NCI-H2081 (cell line): ENCODE results near the gene NR2F1.

Experiments used
- DNase-seq, 2 experiments: peaks; one replicate each; lab custom pipeline; 2025; lab: John Stamatoyannopoulos, UW

NR2F1 gene

GRCh38 chr5:93603793-93604643 lies 21.0 kb downstream of the NR2F1 start:
- DNase-seq, result no peak

- no peak for DNase-seq
Observed at GRCh38 chr5:93604644-93605515, 21.9 kb downstream of the NR2F1 start.

- DNase-seq, result no peak
Observed at GRCh38 chr5:93606382-93606752, 23.3 kb downstream of the NR2F1 start.

- peak; percentile 53 to 69 for DNase-seq
Observed at GRCh38 chr5:93607367-93608258, 24.6 kb downstream of the NR2F1 start.

- DNase-seq, result no peak
Observed at GRCh38 chr5:93608855-93609254, 25.8 kb downstream of the NR2F1 start.

- DNase-seq, result no peak
Observed at GRCh38 chr5:93609762-93610161, 26.7 kb downstream of the NR2F1 start.

GRCh38 chr5:93610581-93611272 lies 27.7 kb downstream of the NR2F1 start:
- DNase-seq, result no peak

- no peak for DNase-seq
Observed at GRCh38 chr5:93611273-93611975, 28.4 kb downstream of the NR2F1 start.

- no peak for DNase-seq
Observed at GRCh38 chr5:93611976-93612854, 29.2 kb downstream of the NR2F1 start.

GRCh38 chr5:93612855-93613243 lies 29.8 kb downstream of the NR2F1 start:
- DNase-seq, result no peak

- no peak for DNase-seq
Observed at GRCh38 chr5:93616538-93617174, 33.6 kb downstream of the NR2F1 start.

GRCh38 chr5:93620487-93621326 lies 37.7 kb downstream of the NR2F1 start:
- DNase-seq, result peak; percentile 69 to 84

GRCh38 chr5:93621327-93621798 lies 38.3 kb downstream of the NR2F1 start:
- DNase-seq, result peak; percentile 85 to 90

- peak; percentile 43 to 76 for DNase-seq
Observed at GRCh38 chr5:93622240-93622885, 39.3 kb downstream of the NR2F1 start.

GRCh38 chr5:93623153-93623552 lies 40.1 kb downstream of the NR2F1 start:
- no peak for DNase-seq

- DNase-seq, result no peak
Observed at GRCh38 chr5:93626801-93627200, 43.8 kb downstream of the NR2F1 start.

- DNase-seq, result no peak
Observed at GRCh38 chr5:93632327-93632726, 49.3 kb downstream of the NR2F1 start.

- no peak for DNase-seq
Observed at GRCh38 chr5:93635991-93636390, 53.0 kb downstream of the NR2F1 start.
